Activated naive CD8-positive, alpha-beta T cell (primary cell): ENCODE measurements around the gene CMTM8.

ENCODE experiments used
- H3K27ac Mint-ChIP-seq: one replicate; pipeline ENCODE4 v1.8.0; 2021; ENCODE audit warnings: mixed read lengths
- H3K27me3 Mint-ChIP-seq: one replicate; pipeline ENCODE4 v1.8.0; 2021; ENCODE audit warnings: mixed read lengths
- H3K36me3 Mint-ChIP-seq: one replicate; pipeline ENCODE4 v1.8.0; 2021; ENCODE audit warnings: mixed read lengths
- H3K4me1 Mint-ChIP-seq: one replicate; pipeline ENCODE4 v1.8.0; 2021; ENCODE audit warnings: low read depth, mixed read lengths
- H3K4me3 Mint-ChIP-seq: one replicate; pipeline ENCODE4 v1.8.0; 2021; ENCODE audit warnings: mild to moderate bottlenecking, mixed read lengths
- H3K9me3 Mint-ChIP-seq: one replicate; pipeline ENCODE4 v1.8.0; 2021; ENCODE audit warnings: low read depth, mixed read lengths

CMTM8 gene

GRCh38 chr3:32340611-32341365 is 102.3 kb downstream of the CMTM8 start:
- no peak overlapping the region for H3K4me3 Mint-ChIP-seq
- H3K36me3 Mint-ChIP-seq, result no peaks in the 10 kb centered on the region
- no peaks in the 10 kb centered on the region for H3K27me3 Mint-ChIP-seq
- H3K4me1 Mint-ChIP-seq, result peaks cover 10% of the 10 kb centered on the region
- no peaks in the 10 kb centered on the region for H3K9me3 Mint-ChIP-seq
- no peak overlapping the region for H3K27ac Mint-ChIP-seq

DNA sequence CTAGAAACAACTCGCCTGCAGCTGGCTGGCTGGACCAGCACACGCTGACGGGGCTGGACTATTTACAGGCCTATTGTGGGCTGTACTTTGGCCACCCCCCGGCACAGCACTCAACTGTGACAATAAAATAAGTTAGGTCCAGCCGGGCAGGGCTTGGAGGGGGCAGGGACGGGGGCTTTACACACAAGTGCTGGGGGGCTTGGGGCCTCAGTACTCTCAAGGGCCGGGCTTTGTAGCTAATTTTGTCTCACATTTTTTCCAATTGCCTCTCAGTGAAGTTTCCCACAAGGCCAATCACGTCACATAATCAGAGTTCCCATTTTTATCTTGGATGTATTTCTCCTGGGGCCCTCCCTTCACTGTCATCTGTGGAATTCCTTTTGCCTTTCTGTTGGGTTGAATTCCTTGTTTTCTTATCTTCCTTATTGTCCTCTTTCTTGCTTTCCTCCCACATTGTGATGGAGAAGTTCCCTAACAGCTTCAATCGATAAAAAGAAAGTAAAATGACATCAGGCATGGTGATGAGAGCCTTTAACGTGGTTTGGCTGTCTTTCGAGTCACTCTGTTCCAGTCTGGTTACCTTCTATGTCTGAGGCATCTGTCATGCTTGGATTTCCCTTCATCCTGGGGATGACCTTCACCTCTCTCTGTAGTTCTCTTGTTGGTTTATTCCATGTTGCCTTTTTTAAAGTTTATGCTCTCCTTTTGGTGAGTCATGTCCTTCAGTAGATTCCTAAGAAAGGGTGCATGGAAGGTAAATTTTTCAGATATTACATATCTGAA is 109.1 kb downstream of the CMTM8 start:
- Mint-ChIP-seq H3K27me3 (no peaks in the 10 kb centered on the region), H3K4me3 (no peak overlapping the region), H3K27ac (peak overlapping the region; percentile 1), H3K4me1 (peaks cover 11% of the 10 kb centered on the region), H3K9me3 (no peaks in the 10 kb centered on the region), H3K36me3 (peaks cover 2% of the 10 kb centered on the region)

DNA sequence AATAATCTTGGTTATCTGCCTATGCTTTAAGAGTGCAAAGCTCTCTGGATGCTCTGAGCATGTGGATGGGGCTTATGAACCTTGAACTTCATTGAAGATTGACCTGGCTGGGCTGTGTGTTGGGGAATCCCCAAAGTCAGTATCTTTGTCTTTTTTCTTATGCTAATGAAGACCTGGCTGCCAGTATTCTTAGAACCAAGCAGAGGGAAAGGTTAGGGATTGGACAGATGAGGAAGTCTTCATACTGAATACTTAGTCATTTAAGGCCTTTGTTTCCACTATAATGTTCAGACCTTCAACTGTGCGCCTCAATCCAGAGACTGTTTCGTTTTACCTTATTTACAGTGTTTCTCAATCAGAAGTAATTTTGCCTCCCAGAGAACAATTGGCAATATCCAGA is 110.7 kb downstream of the CMTM8 start:
- Mint-ChIP-seq H3K4me1 (peaks cover 10% of the 10 kb centered on the region), H3K27ac (no peak overlapping the region), H3K27me3 (no peaks in the 10 kb centered on the region), H3K36me3 (peaks cover 5% of the 10 kb centered on the region), H3K4me3 (no peak overlapping the region), H3K9me3 (no peaks in the 10 kb centered on the region)

DNA sequence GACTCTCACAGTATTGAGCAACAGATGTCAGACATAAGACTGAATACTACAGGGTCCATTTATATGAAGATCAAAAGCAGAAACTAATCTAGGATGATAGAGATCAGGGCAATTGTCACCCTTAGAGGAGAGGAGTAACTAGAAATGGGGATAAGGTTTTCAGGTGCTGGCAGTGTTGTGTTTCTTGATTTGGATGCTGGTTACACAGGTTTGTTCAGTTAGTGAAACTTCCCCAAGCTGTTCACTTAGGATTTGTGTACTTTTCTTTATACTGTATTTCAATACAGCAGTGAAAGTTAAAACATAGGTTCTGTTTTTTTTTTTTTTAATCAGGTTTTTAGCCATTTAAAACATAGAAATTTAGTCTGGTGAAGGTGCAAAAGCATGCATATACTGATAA is 114.1 kb downstream of the CMTM8 start:
- peaks cover 5% of the 10 kb centered on the region for H3K36me3 Mint-ChIP-seq

DNA sequence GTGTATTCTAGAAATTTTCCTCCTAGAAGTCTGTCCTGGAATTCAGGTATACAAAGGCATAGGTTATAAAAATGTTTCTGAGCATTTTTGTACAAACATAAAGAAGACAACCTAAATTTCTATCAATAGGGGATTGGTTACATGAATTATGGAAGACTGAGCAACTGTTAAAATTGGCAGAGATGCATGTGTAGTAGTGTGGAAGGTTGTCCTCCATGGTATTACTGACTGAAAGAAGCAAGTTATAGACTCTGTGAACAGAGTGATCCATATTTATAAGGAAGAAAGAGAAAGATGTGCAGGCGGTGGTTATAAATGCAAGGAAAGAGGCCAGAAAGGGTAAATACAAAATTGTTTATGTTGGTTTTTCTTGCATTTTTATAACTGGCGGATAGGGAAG is 114.9 kb downstream of the CMTM8 start:
- Mint-ChIP-seq H3K9me3 (no peaks in the 10 kb centered on the region), H3K27me3 (no peaks in the 10 kb centered on the region), H3K4me3 (no peak overlapping the region), H3K4me1 (peaks cover 7% of the 10 kb centered on the region), H3K36me3 (peaks cover 5% of the 10 kb centered on the region), H3K27ac (no peak overlapping the region)

More for the DNA sequence above, 114.1 kb downstream of the CMTM8 start:
- Mint-ChIP-seq H3K27me3 (no peaks in the 10 kb centered on the region), H3K4me1 (peaks cover 9% of the 10 kb centered on the region), H3K27ac (no peak overlapping the region), H3K9me3 (no peaks in the 10 kb centered on the region), H3K4me3 (no peak overlapping the region)

- Mint-ChIP-seq H3K36me3 (peaks cover 7% of the 10 kb centered on the region), H3K27me3 (no peaks in the 10 kb centered on the region), H3K9me3 (no peaks in the 10 kb centered on the region), H3K4me3 (no peak overlapping the region), H3K4me1 (peaks cover 2% of the 10 kb centered on the region), H3K27ac (no peak overlapping the region)
These were observed 115.9 kb downstream of the CMTM8 start for GRCh38 chr3:32354362-32354778.

GRCh38 chr3:32355751-32356291 is 117.3 kb downstream of the CMTM8 start:
- H3K27ac Mint-ChIP-seq, result no peak overlapping the region

DNA sequence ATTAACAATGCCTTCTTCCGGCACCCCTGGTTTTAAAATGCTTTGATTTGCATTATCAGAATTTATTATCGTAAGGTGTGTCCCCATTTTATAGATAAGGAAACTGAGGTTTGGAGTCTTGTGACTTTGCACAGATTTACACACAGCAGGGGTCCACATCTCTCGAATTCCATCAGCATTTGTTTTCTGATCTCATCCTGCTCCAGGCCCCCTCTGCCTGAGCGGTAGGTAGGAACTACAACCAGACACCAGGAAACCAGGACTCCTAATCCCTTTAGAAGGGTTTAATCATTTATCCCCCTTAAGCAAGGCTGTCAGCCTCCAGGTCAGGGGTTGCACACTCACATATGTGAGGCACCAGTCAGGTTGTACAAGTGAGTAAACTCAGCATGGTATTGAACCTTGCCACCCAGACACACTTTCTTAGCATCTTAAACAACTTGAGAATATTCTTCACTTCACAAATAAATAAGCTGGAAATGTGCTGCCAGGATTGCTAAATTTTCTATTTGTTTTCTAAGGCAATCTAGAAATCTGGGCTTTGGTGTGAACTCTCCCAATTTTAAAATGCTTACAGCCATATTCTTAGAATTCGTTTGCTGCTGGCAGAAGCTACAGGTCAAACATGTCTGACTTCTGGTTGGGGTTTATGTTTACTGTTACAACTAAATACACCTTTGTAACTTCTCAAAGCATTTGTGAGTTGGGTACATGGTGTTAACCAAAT is 121.4 kb downstream of the CMTM8 start:
- Mint-ChIP-seq H3K9me3 (no peaks in the 10 kb centered on the region), H3K27me3 (no peaks in the 10 kb centered on the region), H3K36me3 (peaks cover 12% of the 10 kb centered on the region), H3K27ac (no peak overlapping the region), H3K4me3 (no peak overlapping the region), H3K4me1 (no peaks in the 10 kb centered on the region)

More at GRCh38 chr3:32355751-32356291, 117.3 kb downstream of the CMTM8 start:
- Mint-ChIP-seq H3K36me3 (peaks cover 7% of the 10 kb centered on the region), H3K9me3 (no peaks in the 10 kb centered on the region), H3K27me3 (no peaks in the 10 kb centered on the region), H3K4me3 (no peak overlapping the region), H3K4me1 (peaks cover 2% of the 10 kb centered on the region)

DNA sequence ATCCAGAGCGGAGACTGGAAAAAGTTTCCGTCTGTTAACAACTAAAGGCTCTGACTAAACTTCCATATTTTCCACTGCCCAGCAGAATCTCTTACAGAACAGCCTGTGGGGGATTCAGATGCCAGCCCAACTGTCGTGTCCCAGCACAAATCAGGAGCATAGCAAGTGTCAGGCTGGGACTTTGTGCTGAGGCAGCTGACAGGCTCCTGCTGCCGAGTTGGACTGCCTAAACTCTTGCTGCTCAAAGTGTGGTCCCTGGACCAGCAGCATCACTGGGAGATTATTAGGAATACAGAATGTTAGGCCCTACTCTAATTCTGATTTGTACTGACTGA is 122.0 kb downstream of the CMTM8 start:
- no peak overlapping the region for H3K27ac Mint-ChIP-seq
- H3K4me3 Mint-ChIP-seq, result no peak overlapping the region
- H3K36me3 Mint-ChIP-seq, result peaks cover 10% of the 10 kb centered on the region
- no peaks in the 10 kb centered on the region for H3K27me3 Mint-ChIP-seq
- no peaks in the 10 kb centered on the region for H3K4me1 Mint-ChIP-seq
- no peaks in the 10 kb centered on the region for H3K9me3 Mint-ChIP-seq

- H3K36me3 Mint-ChIP-seq, result peaks cover 9% of the 10 kb centered on the region
- H3K27me3 Mint-ChIP-seq, result no peaks in the 10 kb centered on the region
- no peak overlapping the region for H3K27ac Mint-ChIP-seq
- peaks cover 21% of the 10 kb centered on the region for H3K4me1 Mint-ChIP-seq
- no peaks in the 10 kb centered on the region for H3K9me3 Mint-ChIP-seq
- H3K4me3 Mint-ChIP-seq, result no peak overlapping the region
These were observed 128.3 kb downstream of the CMTM8 start for GRCh38 chr3:32366638-32367397.

- H3K9me3 Mint-ChIP-seq, result no peaks in the 10 kb centered on the region
- H3K27ac Mint-ChIP-seq, result no peak overlapping the region
- no peaks in the 10 kb centered on the region for H3K27me3 Mint-ChIP-seq
- H3K4me1 Mint-ChIP-seq, result peaks cover 28% of the 10 kb centered on the region
- H3K4me3 Mint-ChIP-seq, result no peak overlapping the region
- H3K36me3 Mint-ChIP-seq, result peaks cover 6% of the 10 kb centered on the region
These were observed 129.0 kb downstream of the CMTM8 start for GRCh38 chr3:32367442-32367841.

DNA sequence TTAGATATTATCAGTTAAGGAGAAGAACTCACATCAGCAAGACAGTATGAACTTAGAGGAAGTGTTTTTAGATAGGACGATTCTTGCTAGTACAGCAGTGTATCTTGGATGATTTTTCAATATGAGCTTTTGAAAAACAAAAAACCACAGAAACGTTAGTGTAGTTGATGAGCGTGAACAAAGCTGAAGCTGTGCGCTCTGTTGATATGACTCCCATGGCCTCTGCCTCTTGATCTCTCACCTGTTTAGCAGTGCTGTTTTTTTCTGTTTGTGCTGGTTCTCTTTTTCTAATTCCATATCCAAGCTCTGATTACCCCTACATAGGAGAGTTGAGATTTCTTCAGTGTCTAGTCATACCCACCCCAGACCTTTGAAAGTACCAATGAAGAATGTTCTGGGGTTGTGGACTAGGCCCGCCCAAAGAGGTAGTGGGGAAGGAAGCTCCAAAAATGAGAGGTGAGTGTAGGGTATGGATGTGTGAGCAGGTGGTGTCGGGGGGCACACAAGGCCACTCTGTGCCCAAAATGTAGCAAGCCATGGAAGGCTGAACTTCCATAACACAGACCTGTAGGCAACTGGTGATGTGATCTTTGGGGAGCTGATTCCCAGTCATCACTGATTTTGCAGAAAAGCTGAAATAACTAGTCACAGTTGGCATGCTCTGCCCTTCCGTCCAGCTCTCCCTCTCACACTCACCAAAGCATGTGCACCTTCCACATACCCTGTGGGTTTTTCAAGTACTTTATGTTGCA is 133.2 kb downstream of the CMTM8 start:
- Mint-ChIP-seq H3K36me3 (peaks cover 2% of the 10 kb centered on the region), H3K4me1 (peaks cover 40% of the 10 kb centered on the region), H3K27me3 (no peaks in the 10 kb centered on the region), H3K4me3 (peak overlapping the region; percentile 59), H3K9me3 (no peaks in the 10 kb centered on the region), H3K27ac (peak overlapping the region; percentile 91)

DNA sequence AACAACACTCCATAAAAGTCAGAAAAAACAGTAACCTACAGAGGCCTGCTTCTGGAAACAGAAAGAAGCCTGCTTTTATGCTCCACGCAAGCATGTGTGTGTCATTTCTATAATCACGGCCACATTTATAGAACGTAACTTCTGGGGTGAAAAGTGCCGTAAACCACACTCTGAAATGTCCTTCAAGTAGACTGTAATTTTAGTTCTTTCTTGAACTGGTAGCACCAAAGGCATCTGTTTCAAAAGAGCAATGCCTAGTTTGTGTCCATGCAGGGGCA is 133.7 kb downstream of the CMTM8 start:
- peak overlapping the region; percentile 14 for H3K4me3 Mint-ChIP-seq
- peak overlapping the region; percentile 91 for H3K27ac Mint-ChIP-seq
- no peaks in the 10 kb centered on the region for H3K9me3 Mint-ChIP-seq
- H3K4me1 Mint-ChIP-seq, result peaks cover 37% of the 10 kb centered on the region
- H3K27me3 Mint-ChIP-seq, result no peaks in the 10 kb centered on the region
- peaks cover 2% of the 10 kb centered on the region for H3K36me3 Mint-ChIP-seq

DNA sequence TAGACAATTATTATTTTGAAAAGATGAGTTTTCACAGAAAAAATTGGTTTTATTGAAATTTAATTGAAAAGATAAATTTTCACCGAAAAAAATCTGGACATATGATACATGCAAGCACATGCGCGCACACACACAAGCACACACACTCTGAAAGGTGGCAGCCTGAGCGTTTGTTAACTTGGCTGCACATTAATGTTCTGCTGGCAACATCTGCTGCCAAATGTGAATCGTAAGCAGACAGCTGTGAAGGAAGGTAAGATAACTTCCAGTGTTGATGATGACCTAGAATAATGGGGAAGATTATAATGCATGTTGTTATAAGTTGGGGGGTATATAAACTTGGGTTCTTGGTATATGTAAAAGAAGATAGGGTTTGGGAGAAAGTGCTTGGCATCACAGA is 134.8 kb downstream of the CMTM8 start:
- H3K4me1 Mint-ChIP-seq, result peaks cover 37% of the 10 kb centered on the region
- no peak overlapping the region for H3K27ac Mint-ChIP-seq
- H3K9me3 Mint-ChIP-seq, result no peaks in the 10 kb centered on the region
- H3K27me3 Mint-ChIP-seq, result no peaks in the 10 kb centered on the region
- peaks cover 2% of the 10 kb centered on the region for H3K36me3 Mint-ChIP-seq
- H3K4me3 Mint-ChIP-seq, result no peak overlapping the region
